ENCODE measurements around the gene PSORS1C1.
"Not testable (repeated sequence)": the region's sequence is repeated elsewhere in the genome, so short reads cannot be mapped to it uniquely, and the experiment has no call there.

Gene PSORS1C1, protein sequence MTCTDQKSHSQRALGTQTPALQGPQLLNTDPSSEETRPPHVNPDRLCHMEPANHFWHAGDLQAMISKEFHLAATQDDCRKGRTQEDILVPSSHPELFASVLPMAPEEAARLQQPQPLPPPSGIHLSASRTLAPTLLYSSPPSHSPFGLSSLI

DNA sequence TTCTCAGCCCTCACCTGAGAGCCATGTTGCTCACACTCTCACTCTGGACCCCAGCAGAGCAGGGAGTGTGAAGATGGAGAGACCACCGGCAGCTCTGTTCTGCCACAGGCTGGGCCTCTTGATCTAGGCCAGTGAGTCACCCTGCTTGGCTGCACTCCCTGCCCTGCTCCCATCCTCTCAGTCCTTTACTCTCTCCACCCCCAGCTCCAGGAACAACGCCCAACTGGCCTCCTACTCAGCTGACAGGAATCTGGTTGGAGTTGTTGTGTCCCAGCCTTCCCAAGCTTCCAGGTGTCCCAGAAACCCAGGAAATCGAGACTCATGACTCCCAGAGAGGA is at the start of gene PSORS1C1:
Gene PSORS1C1 (plus strand): TSS at position 260 of the 338 bp plus-strand sequence. CDS start 14,833 bp downstream, outside the sequence.
- peak; percentile 98 for DNase-seq (ENCODE audit: low read depth)

DNA sequence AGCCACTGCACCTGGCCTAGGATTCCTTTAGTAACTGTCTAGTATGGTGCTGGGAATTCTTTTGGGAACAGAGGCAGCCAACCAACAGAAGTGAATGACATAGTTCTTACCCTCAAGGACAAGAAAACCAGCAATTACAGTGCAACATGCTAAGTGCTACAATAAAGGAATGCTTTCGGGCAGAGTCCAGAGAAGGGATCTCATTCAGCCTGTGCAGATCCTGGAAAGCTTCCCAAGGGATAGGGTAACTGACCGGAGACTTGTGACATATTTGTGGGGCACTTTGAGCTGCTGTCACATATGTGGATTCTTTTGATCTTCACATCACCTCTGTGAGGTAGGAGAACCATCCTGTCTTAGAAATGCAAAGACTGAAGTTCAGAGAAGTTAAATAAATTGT is 49.0 kb upstream of the PSORS1C1 start:
- peak; percentile 72 for DNase-seq (ENCODE audit: low read depth)

DNA sequence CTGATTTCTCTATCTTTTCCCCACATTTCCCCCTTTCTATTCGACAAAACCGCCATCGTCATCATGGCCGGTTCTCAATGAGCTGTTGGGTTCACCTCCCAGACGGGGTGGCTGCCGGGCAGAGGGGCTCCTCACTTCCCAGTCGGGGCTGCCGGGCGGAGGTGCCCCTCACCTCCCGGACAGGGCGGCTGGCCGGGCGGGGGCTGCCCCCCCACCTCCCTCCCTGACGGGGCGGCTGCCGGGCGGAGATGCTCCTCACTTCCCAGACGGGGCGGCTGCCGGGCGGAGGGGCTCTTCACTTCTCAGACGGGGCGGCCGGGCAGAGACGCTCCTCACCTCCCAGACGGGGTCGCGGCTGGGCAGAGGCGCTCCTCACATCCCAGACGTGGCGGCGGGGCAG is 47.6 kb upstream of the PSORS1C1 start:
- DNase-seq (ENCODE audit: low read depth) = not testable (repeated sequence)

DNA sequence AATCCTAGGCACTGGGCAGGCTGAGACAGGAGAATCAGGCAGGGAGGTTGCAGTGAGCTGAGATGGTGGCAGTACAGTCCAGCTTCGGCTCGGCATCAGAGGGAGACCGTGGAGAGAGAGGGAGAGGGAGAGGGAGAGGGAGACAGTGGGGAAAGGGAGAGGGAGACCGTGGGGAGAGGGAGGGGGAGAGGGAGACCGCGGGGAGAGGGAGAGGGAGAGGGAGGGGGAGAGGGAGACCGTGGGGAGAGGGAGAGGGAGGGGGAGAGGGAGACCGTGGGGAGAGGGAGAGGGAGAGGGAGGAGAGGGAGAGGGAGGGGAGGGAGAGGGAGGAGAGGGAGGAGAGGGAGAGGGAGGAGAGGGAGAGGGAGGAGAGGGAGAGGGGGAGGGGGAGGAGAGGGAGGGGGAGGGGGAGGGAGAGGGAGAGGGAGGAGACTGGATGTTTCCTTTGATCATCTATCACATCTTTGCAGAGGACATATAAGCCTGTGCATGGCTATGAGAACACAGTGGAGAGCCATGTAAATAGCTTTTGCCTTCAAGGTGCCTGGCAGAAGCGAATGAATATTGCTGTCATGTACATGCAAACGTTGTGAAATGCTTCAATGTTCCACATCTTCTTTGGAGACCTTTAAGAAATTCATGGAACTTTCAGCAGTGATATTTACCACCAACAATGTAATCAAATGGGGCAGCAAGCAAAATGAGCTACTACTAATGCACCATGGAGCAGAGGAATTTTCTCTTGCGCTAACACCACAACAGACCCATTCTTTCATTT is 46.5 kb upstream of the PSORS1C1 start:
- DNase-seq (ENCODE audit: low read depth) = not testable (repeated sequence)

DNA sequence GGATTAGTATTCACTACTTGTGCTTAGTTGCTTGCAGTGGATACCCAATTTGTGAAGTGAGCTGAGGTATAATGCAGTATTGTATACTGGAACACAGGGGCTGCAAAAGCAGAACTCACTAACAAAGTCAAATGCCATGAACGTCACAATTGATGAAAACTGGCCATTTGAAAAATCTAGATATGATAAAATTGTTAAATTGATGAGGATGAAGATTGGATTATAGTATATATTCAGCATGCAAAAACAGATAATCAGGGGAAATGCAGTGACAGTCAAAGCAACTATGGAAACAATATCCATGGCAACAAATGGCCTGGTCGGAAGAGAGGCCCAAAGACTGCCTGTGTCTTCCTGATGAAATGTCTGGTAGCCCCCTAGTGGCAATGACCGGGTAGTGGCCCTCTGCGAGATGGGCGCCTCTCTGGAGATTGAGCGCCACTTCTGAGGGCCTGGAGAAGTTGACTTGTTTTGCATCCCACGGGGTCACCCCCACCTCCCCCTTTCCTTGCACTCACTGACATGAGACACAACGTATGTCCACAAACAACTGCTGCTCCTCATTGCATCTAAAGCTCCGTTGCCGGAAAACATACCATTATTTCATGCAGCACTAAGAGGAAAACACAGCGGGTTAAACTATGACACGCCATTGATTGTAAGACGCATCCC is 45.8 kb upstream of the PSORS1C1 start:
- peak; percentile 82 for DNase-seq (ENCODE audit: low read depth)

DNA sequence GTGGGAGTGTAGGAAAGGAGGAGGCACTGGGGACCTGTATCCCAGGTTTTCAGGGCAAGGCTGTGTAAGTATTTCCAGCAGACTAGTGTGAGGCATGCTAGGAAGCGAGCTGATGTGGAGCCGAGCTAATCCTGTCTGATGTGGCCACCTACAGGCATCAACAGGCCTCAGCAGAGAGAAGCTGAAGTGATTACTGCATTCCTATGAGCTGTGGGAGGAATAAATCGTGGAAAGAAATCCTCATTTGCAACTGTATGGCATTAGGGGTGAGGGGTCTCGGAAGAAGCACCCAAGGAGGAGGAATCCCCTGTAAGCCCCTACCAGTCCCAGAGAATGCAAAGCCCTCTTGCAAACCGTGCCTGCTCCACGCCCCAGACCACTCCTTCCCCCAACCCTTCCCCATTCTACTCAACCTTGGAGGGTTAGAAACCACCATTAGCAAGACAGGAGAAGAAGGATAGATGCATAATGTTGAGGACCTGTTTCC is 43.8 kb upstream of the PSORS1C1 start:
- peak; percentile 81 for DNase-seq (ENCODE audit: low read depth)

DNA sequence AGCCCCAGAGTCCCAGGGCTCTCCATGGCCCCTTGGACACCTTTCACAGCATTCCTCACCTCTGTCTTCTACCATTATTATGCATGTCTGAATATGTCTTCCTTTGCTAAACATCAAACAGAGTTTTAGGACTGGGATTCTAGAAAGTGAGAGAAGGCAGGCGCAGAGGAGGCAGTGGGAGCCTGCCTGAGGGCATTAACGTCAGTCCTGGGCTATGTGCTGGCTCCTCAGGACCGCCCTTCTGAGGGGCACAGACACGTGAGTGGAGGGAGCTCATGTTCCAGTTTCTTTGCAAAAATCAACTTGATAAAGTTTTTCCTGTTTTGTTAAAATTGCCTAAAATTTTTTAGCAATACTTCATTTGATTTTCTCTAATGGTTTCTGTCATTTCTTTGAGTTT is 40.2 kb upstream of the PSORS1C1 start:
- DNase-seq (ENCODE audit: low read depth) = peak; percentile 65

DNA sequence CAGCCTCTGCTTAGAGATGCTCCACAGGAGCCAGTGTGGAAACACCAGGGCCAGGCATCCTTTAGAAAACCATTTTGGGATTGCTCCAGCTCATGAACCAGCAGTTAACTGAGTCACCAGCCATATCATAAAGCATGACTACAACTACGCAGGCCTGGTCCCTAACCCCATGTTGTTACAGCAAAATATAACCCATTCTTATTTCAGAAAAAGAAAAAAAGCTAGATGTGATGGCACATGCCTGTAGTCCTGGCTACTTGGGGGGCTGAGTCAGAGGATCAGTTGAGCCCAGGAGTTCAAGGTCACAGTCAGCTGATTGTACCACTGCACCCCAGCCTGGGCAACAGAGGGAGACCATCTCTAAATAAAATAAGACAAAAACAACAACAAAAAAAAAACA is 39.1 kb upstream of the PSORS1C1 start:
- DNase-seq (ENCODE audit: low read depth) = peak; percentile 86

DNA sequence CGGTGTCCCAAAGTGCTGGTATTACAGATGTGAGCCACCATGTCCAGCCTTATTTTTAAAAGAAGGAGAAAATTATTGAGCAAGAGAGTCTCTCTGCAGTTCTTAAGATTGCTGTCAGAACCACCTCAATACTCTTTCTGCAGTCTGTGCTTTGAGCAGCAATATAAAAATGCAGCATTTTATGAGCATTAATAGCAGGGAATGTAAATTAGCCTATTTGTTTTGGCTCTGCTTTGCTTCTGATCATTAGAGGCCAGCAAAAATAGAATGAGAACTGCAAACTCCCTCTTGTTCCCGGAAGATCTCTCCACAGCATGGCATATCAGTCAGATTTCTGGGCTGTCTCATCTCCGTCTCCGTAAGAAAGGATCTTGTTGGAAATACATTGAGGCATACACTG is 38.0 kb upstream of the PSORS1C1 start:
- DNase-seq (ENCODE audit: low read depth) = peak; percentile 67

DNA sequence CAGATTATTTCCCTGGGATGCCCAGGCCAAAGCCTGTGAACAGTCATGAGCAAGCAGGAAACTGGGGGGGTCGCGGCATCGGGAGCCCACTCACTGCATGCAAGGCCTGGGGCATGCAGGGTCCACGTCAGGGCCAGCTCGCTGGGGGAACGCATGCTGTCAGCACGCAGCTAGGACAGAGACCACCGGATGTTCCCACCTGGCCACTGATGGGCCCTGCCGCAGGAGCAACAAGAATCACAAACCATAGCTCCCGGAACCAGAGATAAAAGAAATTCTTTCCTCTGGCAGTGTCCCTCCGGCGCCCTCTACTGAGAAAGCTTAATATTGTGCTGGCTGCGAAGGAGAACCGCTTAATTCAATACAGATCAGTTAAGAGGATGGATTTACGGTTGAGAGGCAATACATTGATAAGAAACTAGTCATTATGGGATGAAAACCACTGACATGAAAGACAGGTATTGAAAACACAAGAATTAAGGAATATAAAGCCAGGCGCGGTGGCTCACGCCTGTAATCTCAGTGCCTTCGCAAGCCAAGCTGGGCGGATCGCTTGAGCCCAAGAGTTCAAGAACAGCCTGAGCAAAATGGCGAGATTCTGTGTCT is 34.8 kb upstream of the PSORS1C1 start:
- peak; percentile 71 for DNase-seq (ENCODE audit: low read depth)

DNA sequence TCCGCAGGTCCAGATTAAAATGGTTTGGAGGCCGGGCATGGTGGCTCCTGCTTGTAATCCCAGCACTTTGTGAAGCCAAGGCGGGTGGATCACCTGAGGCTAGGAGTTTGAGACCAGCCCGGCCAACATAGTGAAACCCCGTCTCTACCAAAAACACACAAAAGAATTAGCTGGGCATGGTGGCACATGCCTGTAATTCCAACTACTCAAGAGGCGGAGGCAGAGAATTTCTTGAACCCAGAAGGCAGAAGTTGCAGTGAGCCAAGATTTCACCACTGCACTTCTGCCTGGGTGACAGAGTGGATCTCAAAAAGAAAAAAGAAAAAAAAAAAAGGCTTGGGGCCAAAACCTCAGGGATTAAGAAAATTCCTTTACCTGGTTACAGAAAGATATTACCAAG is 32.7 kb upstream of the PSORS1C1 start:
- DNase-seq (ENCODE audit: low read depth) = no peak

DNA sequence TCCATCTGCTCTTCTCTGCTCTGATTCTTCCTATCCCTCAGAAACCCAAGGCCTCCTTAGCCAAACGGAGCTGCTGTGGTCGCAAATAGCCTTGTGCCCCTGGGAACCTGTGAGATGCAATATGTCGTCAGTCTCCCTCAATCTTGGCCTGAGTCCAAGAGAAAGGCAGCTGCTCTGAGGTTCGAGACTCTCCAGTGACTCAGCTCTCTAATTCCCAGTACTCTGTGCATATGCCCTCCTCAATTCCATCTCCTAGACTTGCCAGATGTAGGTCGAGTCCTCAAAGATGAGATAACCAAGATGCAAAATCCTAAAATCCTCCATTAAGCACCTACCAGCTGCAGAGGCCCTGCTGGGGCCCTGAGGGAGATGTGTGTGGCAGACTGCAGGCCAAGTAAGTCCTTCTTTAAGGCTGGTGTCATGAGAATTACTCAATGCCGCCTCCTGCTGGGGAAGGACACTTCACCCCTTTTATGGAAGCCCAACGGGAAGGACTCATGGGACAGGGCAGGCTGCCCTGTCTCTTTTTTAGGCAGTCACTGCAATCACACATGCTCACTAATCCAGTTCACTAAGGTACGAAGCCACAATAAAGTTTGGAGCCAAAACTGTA is 30.8 kb upstream of the PSORS1C1 start:
- peak; percentile 63 for DNase-seq (ENCODE audit: low read depth)

DNA sequence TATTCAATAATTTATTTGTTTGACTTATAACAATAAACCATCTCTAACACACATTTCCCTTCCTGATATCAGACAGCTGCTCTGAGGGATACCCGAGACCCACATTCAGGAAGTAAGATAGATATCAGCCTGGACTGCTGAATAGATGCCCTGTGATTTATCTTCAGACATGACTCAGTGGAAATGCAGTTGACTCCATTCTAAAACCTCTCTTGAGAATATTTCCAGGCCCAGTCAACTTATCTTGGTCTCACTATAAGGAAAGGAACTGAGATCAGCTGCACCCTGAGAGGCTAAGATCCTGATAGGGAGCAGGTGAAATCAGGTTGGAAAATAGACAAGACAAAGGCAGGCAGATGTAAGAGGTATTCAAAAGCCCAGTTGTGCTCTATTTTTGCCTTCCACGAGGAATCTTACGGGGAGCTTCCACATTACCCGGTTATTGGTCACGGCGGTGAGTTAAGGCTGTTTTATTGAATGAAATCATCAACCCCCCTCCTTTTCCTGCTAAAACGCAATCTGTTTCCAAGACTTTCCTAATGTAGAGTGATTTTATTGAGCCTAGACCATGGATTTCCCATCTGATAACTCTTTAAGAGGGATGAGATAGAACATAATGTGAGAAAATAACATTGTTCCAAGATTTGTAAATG is 27.7 kb upstream of the PSORS1C1 start:
- peak; percentile 87 for DNase-seq (ENCODE audit: low read depth)

DNA sequence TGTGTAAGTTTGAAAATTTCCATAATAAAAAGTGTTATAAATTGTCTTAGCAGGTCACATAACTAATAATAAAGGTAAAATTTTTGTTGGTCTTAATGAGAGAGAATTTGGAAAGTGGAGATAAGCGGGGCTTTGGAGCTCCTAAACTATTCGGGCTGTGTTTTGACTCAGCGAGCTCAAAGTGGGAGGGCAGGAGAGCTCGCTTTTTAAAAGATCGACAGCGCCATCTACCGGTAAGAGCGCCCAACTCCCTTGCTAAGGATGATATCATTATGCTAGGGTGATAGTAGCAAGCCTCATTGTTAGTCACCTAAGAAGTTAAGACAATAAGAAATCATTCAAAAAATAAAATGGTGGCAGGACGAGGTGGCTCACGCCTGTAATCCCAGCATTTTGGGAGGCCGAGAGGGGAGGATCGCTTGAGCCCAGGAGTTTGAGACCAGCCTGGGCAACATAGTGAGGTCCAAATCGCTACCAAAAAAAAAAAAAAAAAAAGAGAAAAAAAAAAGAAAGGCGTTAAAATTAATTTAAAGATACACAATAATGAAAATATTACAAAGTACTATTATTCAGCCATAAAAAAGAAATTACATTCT is 27.0 kb upstream of the PSORS1C1 start:
- DNase-seq (ENCODE audit: low read depth) = peak; percentile 86

DNA sequence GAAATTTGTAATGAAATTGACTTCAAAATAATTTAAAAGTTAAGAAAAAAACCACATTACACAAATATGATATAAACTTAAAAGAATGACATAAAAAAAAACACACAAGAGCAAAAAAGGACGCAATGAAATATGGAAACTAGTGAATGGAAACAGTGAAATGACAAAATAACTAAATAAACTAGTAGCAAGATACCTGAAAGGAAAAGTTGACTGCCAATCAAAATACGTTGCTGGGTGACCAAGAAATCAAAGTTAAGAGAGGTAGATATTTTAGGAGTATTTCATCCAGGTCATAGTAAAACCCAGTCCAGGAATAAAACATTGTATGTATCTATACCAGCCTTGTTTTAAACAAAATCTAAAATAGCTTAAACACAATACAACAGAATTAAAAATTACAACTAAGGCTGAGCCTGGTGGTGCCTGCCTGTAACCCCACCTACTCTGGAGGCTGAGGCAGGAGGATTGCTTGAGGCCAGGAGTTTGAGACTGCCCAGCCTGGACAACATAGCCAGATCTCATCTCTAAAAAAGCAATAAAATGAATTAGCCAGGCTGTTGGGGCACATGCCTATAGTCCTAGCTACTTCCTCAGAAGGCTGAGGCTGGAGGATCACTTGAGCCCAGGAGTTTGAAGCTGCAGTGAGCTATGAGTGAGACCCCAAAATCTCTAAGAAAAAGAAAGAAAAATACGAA is 24.2 kb upstream of the PSORS1C1 start:
- DNase-seq (ENCODE audit: low read depth) = no peak

DNA sequence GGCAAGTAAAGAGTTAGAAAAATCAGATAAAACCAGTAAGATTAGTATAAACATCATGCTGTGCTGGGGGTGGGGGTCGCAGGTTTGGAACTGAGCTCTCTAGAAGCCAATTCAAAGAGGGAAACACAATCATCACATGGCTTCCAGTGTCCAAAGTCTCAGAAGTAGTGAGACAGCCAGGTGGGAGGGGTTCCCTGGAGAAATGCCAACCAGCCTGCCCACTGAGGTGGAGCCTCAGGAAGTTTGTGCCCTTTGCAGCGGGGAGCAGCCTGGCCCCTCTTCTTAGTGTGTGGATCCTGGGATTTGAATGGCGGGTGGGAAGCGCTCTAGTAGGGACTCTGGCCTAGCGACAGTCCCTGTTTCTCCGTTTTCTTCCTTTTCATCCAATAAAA is 23.6 kb upstream of the PSORS1C1 start:
- DNase-seq (ENCODE audit: low read depth) = no peak

DNA sequence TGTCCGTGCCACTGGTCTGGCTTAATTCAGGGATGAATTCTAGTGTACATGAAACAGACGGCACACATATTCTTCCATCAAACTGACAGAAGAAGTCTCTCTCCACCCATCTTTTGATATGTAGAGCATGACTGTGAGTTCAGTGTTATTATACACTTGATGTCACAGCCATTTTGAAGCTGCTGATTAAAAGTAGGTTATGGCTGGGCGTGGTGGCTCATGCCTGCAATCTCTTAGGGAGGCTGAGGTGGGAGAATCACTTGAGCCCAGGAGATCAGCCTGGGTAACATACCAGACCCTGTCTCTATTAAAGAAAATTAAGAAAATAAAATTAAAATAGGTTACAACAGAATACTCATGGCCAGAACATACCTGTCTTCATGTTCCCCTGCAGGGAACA is 22.9 kb upstream of the PSORS1C1 start:
- no peak for DNase-seq (ENCODE audit: low read depth)

DNA sequence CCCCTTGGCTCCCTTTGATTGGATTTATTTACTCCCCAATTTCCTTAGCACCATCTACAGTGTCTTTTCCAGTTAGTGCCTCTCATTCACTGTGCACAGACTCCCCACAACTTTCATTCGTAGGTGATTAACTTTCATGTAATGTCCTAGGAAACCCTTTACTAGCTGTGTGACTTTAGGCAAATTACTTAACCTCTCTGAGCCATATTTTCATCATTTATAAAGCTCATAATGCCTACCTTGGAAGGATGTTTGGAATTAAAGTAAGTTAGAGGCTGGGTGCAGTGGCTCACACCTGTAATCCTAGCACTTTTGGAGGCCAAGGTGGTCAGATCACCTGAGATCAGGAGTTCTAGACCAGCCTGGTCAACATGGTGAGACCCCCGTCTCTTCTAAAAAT is 22.4 kb upstream of the PSORS1C1 start:
- no peak for DNase-seq (ENCODE audit: low read depth)

DNA sequence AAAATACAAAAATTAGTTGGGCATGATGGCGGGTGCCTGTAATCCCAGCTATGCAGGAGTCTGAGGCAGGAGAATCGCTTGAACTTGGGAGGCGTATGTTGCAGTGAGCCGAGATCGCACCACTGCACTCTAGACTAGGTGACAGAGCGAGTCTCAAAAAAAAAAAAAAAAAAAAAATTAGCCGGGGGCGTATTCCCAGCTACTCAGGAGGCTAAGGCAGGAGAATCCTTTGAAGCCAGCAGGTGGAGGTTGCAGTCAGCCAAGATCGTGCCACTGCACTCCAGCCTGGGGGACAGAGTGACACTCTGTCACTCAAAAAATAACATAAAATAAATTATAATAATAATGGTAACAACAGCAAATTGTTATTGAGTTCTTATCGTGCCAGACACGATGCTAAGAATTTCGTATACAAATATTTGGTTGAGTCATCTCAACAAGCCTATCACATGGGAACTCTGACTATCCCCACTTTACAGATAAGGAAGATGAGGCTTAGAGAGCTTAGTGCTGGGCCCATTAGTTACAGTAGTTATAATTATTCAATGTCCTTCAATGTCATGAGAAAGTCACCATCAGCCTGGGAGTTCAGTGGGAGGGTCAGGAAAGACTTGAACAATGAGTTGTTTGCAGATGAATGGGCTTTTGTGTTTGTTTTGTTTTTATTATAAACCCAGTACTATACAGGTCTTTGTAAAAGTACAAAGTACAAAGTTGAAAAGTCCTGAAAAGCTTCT is 21.7 kb upstream of the PSORS1C1 start:
- no peak for DNase-seq (ENCODE audit: low read depth)

DNA sequence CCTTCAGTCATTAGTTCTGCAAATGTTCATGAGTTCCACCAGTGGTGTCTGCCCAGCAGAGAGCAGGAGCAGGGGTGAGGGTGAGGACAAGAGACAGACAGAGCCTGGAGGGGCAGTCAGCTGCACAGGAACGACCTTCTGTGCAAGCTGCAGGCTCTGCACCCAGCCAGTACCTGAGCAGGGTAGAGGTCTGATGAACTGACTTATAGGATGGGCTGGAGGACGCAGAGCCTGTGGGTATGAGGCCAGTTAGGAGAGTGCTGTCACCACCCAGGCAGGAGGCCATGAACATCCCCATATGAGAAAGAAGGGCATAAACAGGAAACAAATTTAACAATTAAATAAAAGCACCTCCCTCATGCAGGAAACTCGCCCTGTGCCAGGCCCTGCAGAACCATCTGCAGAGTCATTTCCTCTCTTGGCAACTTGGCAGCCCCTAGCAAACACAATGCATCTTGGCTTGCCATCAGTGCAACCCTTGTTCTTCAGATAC is 20.2 kb upstream of the PSORS1C1 start:
- DNase-seq (ENCODE audit: low read depth) = peak; percentile 22

Measured in EH (cell line).